HEK293 (cell line): ENCODE data around the gene FRMD3.

Experiments
- CTCF ChIA-PET: fragments of 350-600 bp; formaldehyde crosslinking; extraction: SDS; loops from one replicate; lab custom pipeline; 2021; ENCODE audit warnings: antibody characterized with exemption; lab: Yijun Ruan, JAX
- POLR2A ChIA-PET: fragments of 300-600 bp; formaldehyde crosslinking; extraction: SDS; loops from one replicate; lab custom pipeline; 2020; ENCODE audit warnings: antibody characterized with exemption, inconsistent platforms; lab: Yijun Ruan, JAX
- H3K27ac ChIP-seq: fragments of 200-500 bp; sonication (Bioruptor generic); 2 replicates; pipeline ENCODE4 v1.5.1; 2014; ENCODE audit warnings: low read depth, low read length, control low read depth, inconsistent platforms; ENCODE audit errors: extremely low read depth
- H3K36me3 ChIP-seq, 2 experiments: fragments of 200-500 bp in 1 of 2; sonication (Bioruptor generic) in 1 of 2; 1 replicate in 1 of 2; 2 replicates in 1 of 2; pipeline ENCODE4 v1.5.1; 2014 to 2017; ENCODE audit warnings: inconsistent platforms in 2 of 2, low read length in 2 of 2; ENCODE audit not compliant: control insufficient read depth in 2 of 2, insufficient read depth in 1 of 2
- H3K4me1 ChIP-seq: fragments of 200-500 bp; sonication (Bioruptor generic); 2 replicates; pipeline ENCODE4 v1.5.1; 2014; ENCODE audit warnings: mild to moderate bottlenecking, low read length, inconsistent platforms; ENCODE audit not compliant: control insufficient read depth, insufficient read depth
- H3K4me3 ChIP-seq: 2 replicates; pipeline ENCODE4 v1.5.1; 2011; ENCODE audit warnings: low read depth, mild to moderate bottlenecking, control low read depth, low read length, moderate library complexity
- H3K9me3 ChIP-seq: fragments of 200-500 bp; sonication (Bioruptor generic); 2 replicates; pipeline ENCODE4 v1.5.1; 2014; ENCODE audit warnings: low read depth, low read length, inconsistent platforms; ENCODE audit not compliant: control insufficient read depth, insufficient read depth
- BCL11B ChIP-seq: fragments of 450-650 bp; formaldehyde crosslinking; IDR thresholded peaks from 2 replicates; pipeline ENCODE4 v1.5.1; 2016; ENCODE audit warnings: low read depth, missing biosample characterization, missing genetic modification characterization
- KLF16 ChIP-seq: fragments of 450-650 bp; formaldehyde crosslinking; IDR thresholded peaks from 2 replicates; pipeline ENCODE4 v1.5.1; 2017; ENCODE audit warnings: missing biosample characterization, missing genetic modification characterization
- PRDM10 ChIP-seq: fragments of 450-650 bp; formaldehyde crosslinking; IDR thresholded peaks from 2 replicates; pipeline ENCODE4 v1.5.1; 2016; ENCODE audit warnings: missing biosample characterization, missing genetic modification characterization
- PRDM4 ChIP-seq: fragments of 450-650 bp; formaldehyde crosslinking; IDR thresholded peaks from 2 replicates; pipeline ENCODE4 v1.5.1; 2017; ENCODE audit warnings: missing biosample characterization, missing genetic modification characterization
- RBAK ChIP-seq: fragments of 450-650 bp; formaldehyde crosslinking; IDR thresholded peaks from 2 replicates; pipeline ENCODE4 v1.5.1; 2016; ENCODE audit warnings: missing biosample characterization, missing genetic modification characterization
- ZFHX2 ChIP-seq: fragments of 450-650 bp; formaldehyde crosslinking; conservative IDR thresholded peaks from 2 replicates; pipeline ENCODE4 v1.5.1; 2016; ENCODE audit warnings: missing biosample characterization, missing genetic modification characterization
- ZFP69B ChIP-seq: fragments of 450-650 bp; formaldehyde crosslinking; IDR thresholded peaks from 2 replicates; pipeline ENCODE4 v1.5.1; 2016; ENCODE audit warnings: missing biosample characterization, missing genetic modification characterization
- ZIC2 ChIP-seq: fragments of 450-650 bp; formaldehyde crosslinking; IDR thresholded peaks from 2 replicates; pipeline ENCODE4 v1.5.1; 2016; ENCODE audit warnings: missing biosample characterization, missing genetic modification characterization
- ZNF132 ChIP-seq: fragments of 450-650 bp; formaldehyde crosslinking; IDR thresholded peaks from 2 replicates; pipeline ENCODE4 v1.5.1; 2017; ENCODE audit warnings: missing biosample characterization, missing genetic modification characterization, borderline replicate concordance
- ZNF223 ChIP-seq: fragments of 450-650 bp; formaldehyde crosslinking; IDR thresholded peaks from 2 replicates; pipeline ENCODE4 v1.5.1; 2016; ENCODE audit warnings: missing biosample characterization, missing genetic modification characterization
- ZNF302 ChIP-seq: fragments of 450-650 bp; formaldehyde crosslinking; IDR thresholded peaks from 2 replicates; pipeline ENCODE4 v1.5.1; 2016; ENCODE audit warnings: missing biosample characterization, missing genetic modification characterization, low read depth
- ZNF473 ChIP-seq: fragments of 450-650 bp; formaldehyde crosslinking; IDR thresholded peaks from 2 replicates; pipeline ENCODE4 v1.5.1; 2017; ENCODE audit warnings: missing biosample characterization, missing genetic modification characterization
- ZNF513 ChIP-seq: fragments of 450-650 bp; IDR thresholded peaks from 2 replicates; pipeline ENCODE4 v1.5.1; 2018; ENCODE audit warnings: missing biosample characterization, missing genetic modification characterization
- ZNF621 ChIP-seq: fragments of 450-650 bp; formaldehyde crosslinking; IDR thresholded peaks from 2 replicates; pipeline ENCODE4 v1.5.1; 2017; ENCODE audit warnings: missing biosample characterization, missing genetic modification characterization
- ZNF639 ChIP-seq: fragments of 450-650 bp; formaldehyde crosslinking; IDR thresholded peaks from 2 replicates; pipeline ENCODE4 v1.5.1; 2016; ENCODE audit warnings: missing biosample characterization, missing genetic modification characterization
- ZNF654 ChIP-seq: fragments of 450-650 bp; formaldehyde crosslinking; IDR thresholded peaks from 2 replicates; pipeline ENCODE4 v1.5.1; 2016; ENCODE audit warnings: low read depth, missing biosample characterization, missing genetic modification characterization
- ZNF701 ChIP-seq: fragments of 450-650 bp; formaldehyde crosslinking; IDR thresholded peaks from 2 replicates; pipeline ENCODE4 v1.5.1; 2016; ENCODE audit warnings: missing biosample characterization, missing genetic modification characterization
- ZNF768 ChIP-seq: fragments of 450-650 bp; formaldehyde crosslinking; IDR thresholded peaks from 2 replicates; pipeline ENCODE4 v1.5.1; 2018; ENCODE audit warnings: missing biosample characterization, mild to moderate bottlenecking, missing genetic modification characterization
- ZNF792 ChIP-seq: fragments of 450-650 bp; formaldehyde crosslinking; IDR thresholded peaks from 2 replicates; pipeline ENCODE4 v1.5.1; 2016; ENCODE audit warnings: missing biosample characterization, missing genetic modification characterization
- ZSCAN16 ChIP-seq: fragments of 450-650 bp; formaldehyde crosslinking; IDR thresholded peaks from 2 replicates; pipeline ENCODE4 v1.5.1; 2016; ENCODE audit warnings: missing biosample characterization, missing genetic modification characterization
- TF ChIP-seq, protein P1 (sequence below): fragments of 450-650 bp; formaldehyde crosslinking; IDR thresholded peaks from 2 replicates; pipeline ENCODE4 v1.5.1; 2016; ENCODE audit warnings: missing biosample characterization, missing genetic modification characterization

Gene FRMD3

GRCh38 chr9:83430681-83431080 is 107.5 kb downstream of the FRMD3 start (continued):
- no peak for TF ChIP-seq ZNF132 (tag by site-specific recombination)
- TF ChIP-seq BCL11B (tag by site-specific recombination), result no peak
- TF ChIP-seq ZIC2, result no peak
- TF ChIP-seq RBAK (tag by site-specific recombination), result no peak
- TF ChIP-seq ZFHX2 (tag by site-specific recombination), result no peak
- no peak for TF ChIP-seq ZNF701 (tag by site-specific recombination)
- TF ChIP-seq, protein P1, sequence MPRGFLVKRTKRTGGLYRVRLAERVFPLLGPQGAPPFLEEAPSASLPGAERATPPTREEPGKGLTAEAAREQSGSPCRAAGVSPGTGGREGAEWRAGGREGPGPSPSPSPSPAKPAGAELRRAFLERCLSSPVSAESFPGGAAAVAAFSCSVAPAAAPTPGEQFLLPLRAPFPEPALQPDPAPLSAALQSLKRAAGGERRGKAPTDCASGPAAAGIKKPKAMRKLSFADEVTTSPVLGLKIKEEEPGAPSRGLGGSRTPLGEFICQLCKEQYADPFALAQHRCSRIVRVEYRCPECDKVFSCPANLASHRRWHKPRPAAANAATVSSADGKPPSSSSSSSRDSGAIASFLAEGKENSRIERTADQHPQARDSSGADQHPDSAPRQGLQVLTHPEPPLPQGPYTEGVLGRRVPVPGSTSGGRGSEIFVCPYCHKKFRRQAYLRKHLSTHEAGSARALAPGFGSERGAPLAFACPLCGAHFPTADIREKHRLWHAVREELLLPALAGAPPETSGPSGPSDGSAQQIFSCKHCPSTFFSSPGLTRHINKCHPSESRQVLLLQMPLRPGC (tag by site-specific recombination), result no peak
- no peak for TF ChIP-seq PRDM10 (tag by site-specific recombination)
- TF ChIP-seq ZNF473 (tag by site-specific recombination), result no peak

GRCh38 chr9:83429229-83429628 is 109.0 kb downstream of the FRMD3 start:
- Histone ChIP-seq H3K9me3 (no peaks in the 10 kb centered on the region), H3K36me3 (no peaks in the 10 kb centered on the region), H3K4me1 (no peaks in the 10 kb centered on the region), H3K27ac (no peak overlapping the region), H3K4me3 (no peak overlapping the region)
- ChIA-PET CTCF (interaction anchor here (0.8 kb wide), 1 partner anchor 92 kb away, joined by 3 read pairs; no protein-coding TSS in a partner anchor), POLR2A (no interaction called here)
- TF ChIP-seq ZNF513 (tag by site-specific recombination) (no peak), PRDM4 (tag by site-specific recombination) (no peak), ZNF792 (tag by site-specific recombination) (no peak), KLF16 (no peak), ZNF621 (tag by site-specific recombination) (no peak), ZNF302 (tag by site-specific recombination) (no peak), ZNF639 (tag by site-specific recombination) (no peak), ZSCAN16 (tag by site-specific recombination) (no peak), ZFP69B (tag by site-specific recombination) (no peak), ZNF654 (tag by site-specific recombination) (no peak), ZNF768 (tag by site-specific recombination) (no peak), ZNF223 (tag by site-specific recombination) (no peak)
